ENCODE measurements around the gene HSP90B1. TPM values are rescaled to one million over a fixed set of nuclear protein-coding genes. Genes with fewer than 3 reads are reported as not detected.

Gene HSP90B1
- total RNA-seq, 1 donor from 2014 or later = 346 TPM

DNA sequence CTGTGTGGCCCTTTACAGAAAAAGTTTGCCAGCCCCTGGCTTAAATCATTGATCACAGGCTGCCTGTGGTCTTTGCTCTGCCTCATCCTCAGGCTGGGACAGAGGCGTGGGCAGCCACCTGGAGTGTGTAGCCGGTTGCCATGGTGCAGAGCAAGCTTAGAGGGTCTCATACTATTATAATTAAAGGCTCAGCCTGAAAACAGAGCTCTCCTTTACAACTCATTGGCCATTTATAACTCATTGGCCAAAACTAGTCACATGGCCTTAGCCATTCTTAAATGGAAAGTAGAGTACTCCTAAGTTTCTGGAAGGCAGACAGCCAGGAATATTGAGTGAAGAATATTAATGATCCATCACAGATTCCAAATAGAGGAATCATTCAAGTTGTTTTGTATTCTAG is 3.0 kb downstream of the HSP90B1 start:
- Mint-ChIP-seq H3K27me3 (no peaks in the 10 kb centered on the region), H3K9me3 (no peaks in the 10 kb centered on the region), H3K4me3 (no peak overlapping the region), H3K27ac (no peak overlapping the region), H3K4me1 (peaks cover 65% of the 10 kb centered on the region), H3K36me3 (ENCODE audit: low read depth) (peaks cover 84% of the 10 kb centered on the region)
- TF ChIP-seq, protein P1, sequence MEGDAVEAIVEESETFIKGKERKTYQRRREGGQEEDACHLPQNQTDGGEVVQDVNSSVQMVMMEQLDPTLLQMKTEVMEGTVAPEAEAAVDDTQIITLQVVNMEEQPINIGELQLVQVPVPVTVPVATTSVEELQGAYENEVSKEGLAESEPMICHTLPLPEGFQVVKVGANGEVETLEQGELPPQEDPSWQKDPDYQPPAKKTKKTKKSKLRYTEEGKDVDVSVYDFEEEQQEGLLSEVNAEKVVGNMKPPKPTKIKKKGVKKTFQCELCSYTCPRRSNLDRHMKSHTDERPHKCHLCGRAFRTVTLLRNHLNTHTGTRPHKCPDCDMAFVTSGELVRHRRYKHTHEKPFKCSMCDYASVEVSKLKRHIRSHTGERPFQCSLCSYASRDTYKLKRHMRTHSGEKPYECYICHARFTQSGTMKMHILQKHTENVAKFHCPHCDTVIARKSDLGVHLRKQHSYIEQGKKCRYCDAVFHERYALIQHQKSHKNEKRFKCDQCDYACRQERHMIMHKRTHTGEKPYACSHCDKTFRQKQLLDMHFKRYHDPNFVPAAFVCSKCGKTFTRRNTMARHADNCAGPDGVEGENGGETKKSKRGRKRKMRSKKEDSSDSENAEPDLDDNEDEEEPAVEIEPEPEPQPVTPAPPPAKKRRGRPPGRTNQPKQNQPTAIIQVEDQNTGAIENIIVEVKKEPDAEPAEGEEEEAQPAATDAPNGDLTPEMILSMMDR (IDR thresholded peaks at IDR 0.05) = no peak
- intact Hi-C loops (cut with micrococcal nuclease) = no loop called here
- DNase-seq (no peak), ATAC-seq (ENCODE audit: low read depth) (no peak)
- CTCF ChIA-PET = no interaction called here
- POLR2A ChIA-PET = no interaction called here

DNA sequence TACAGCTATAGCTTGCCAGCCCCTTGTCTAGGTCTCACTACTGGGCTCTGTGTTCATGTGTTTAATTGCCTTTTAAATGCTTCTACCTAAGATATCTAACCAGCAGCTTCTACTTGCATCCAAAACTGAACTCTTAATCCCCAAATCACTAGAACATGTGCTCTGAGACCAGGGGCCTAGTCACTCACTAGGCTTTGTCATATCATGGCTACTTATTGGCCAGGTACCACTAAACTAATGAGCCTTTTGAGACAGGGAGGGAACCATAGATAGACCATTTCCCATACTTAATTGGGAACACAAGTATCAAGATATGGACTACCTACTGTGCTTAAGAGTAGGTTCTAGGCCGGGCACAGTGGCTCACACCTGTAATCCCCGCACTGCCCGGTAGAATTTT is 6.5 kb downstream of the HSP90B1 start:
- H3K4me3 Mint-ChIP-seq = no peak overlapping the region
- TF ChIP-seq, protein P1 (IDR thresholded peaks at IDR 0.05) = no peak
- H3K27me3 Mint-ChIP-seq = no peaks in the 10 kb centered on the region
- intact Hi-C loops (cut with micrococcal nuclease) = no loop called here
- H3K27ac Mint-ChIP-seq = peak overlapping the region; percentile 37
- H3K9me3 Mint-ChIP-seq = no peaks in the 10 kb centered on the region
- peaks cover 43% of the 10 kb centered on the region for H3K4me1 Mint-ChIP-seq
- H3K36me3 Mint-ChIP-seq (ENCODE audit: low read depth) = peaks cover 95% of the 10 kb centered on the region
- no peak for ATAC-seq (ENCODE audit: low read depth)
- POLR2A ChIA-PET = interaction anchor here (0.6 to 0.8 kb wide), 3 partner anchors 20 to 1134 kb away, joined by 3 to 6 read pairs (median 4); a partner anchor contains a TSS
- DNase-seq = no peak
- CTCF ChIA-PET = interaction anchor here (0.7 kb wide), 1 partner anchor 10 kb away, joined by 3 read pairs; no protein-coding TSS in a partner anchor

DNA sequence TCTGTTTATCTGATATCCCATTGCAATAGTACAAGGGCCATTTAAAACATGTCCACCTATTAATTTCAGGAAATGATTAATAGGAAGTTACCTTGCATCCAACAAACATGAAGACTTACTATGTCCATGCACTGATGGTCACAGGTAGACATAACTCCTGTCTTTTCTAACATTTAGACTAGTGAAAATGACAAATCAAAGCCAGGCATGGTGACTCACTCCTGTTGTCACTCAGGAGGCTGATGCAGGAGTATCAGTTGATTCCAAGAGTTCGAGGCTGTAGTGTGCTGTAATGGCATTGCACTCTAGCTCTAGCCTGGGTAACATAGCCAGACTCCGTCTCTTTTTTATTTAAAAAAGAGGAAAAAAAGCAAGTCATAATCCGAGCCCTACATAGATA is 14.8 kb downstream of the HSP90B1 start:
- POLR2A ChIA-PET = interaction anchor here (2.2 kb wide), 1 partner anchor 15 kb away, joined by 10 read pairs; the partner anchor contains the start of gene HSP90B1
- CTCF ChIA-PET = interaction anchor here (1.2 kb wide), 1 partner anchor 164 kb away, joined by 3 read pairs; no protein-coding TSS in a partner anchor
- ATAC-seq (ENCODE audit: low read depth) = no peak
- Mint-ChIP-seq H3K4me3 (no peak overlapping the region), H3K27me3 (no peaks in the 10 kb centered on the region), H3K9me3 (no peaks in the 10 kb centered on the region), H3K27ac (no peak overlapping the region), H3K36me3 (ENCODE audit: low read depth) (peaks cover 96% of the 10 kb centered on the region), H3K4me1 (peaks cover 2% of the 10 kb centered on the region)
- intact Hi-C loops (cut with micrococcal nuclease) = no loop called here
- no peak for DNase-seq
- TF ChIP-seq, protein P1 (IDR thresholded peaks at IDR 0.05) = no peak

DNA sequence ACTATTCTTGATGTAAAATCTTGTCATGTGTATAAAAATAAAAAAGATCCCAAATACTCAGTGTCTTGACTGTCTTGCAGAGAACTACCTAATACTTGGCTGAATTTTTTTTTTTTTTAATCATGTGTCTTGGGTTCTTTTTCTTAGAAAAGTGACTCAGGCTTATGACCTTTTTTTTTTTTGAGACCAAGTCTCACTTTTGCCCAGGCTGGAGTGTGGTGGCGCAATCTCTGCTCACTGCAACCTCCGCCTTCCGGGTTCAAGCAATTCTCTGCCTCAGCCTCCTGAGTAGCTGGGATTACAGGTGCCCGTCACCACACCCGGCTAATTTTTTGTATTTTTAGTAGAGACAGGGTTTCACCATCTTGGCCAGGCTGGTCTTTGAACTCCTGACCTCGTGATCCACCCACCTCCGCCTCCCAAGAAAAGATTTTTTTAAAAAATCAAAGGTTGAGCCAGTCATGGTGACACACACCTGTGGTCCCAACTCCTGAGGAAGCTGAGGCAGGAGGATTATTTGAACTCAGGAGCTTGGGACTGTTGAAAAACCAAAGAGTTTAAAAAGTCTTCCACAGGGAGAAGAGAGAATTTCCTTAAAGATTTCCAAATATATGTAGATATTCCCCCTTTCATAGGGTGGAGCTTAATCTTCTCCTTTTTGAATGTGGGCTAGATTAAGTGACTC is 17.8 kb downstream of the HSP90B1 start:
- CTCF ChIA-PET = no interaction called here
- Mint-ChIP-seq H3K9me3 (no peaks in the 10 kb centered on the region), H3K4me3 (no peak overlapping the region), H3K27ac (no peak overlapping the region), H3K4me1 (no peaks in the 10 kb centered on the region), H3K27me3 (no peaks in the 10 kb centered on the region), H3K36me3 (ENCODE audit: low read depth) (peaks cover 92% of the 10 kb centered on the region)
- no peak for DNase-seq
- POLR2A ChIA-PET = interaction anchor here (1.1 kb wide), 1 partner anchor 9 kb away, joined by 3 read pairs; a partner anchor contains a TSS
- TF ChIP-seq, protein P1 (IDR thresholded peaks at IDR 0.05) = no peak
- intact Hi-C loops (cut with micrococcal nuclease) = no loop called here
- ATAC-seq (ENCODE audit: low read depth) = no peak

DNA sequence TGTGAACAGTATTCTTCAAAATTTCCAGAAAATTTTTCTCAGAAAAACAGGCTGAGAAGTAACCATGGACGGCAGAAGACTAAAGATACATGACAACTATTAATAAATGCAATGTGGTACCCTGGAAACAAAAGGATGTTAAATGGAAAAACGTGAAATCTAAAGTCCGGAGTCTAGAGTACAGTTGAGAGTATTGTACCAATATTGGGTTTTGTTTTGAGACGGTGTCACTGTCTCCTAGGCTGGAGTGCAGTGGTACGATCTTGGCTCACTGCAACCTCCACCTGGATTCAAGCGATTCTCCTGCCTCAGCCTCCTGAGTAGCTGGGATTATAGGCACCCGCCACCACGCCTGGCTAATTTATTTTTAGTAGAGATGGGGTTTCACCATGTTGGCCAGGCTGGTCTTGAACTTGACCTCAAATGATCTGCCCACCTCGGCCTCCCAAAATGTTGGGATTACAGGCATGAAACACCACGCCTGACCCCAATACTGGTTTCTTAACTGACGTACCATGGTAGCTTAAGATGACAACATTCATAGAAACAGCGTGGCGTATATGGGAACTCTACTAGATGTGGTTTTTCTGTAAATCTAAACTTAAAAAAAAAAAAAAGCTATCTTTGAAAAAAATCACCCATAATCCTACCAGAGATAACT is 18.7 kb downstream of the HSP90B1 start:
- ChIA-PET POLR2A (interaction anchor here (1.1 to 1.5 kb wide), 2 partner anchors 17 to 19 kb away, joined by 4 to 19 read pairs; partner anchors contain the start of genes HSP90B1 and TDG), CTCF (no interaction called here)
- no peaks in the 10 kb centered on the region for H3K9me3 Mint-ChIP-seq
- H3K4me3 Mint-ChIP-seq = no peak overlapping the region
- ATAC-seq (ENCODE audit: low read depth) = no peak
- TF ChIP-seq, protein P1 (IDR thresholded peaks at IDR 0.05) = no peak
- DNase-seq = no peak
- intact Hi-C loops (cut with micrococcal nuclease) = no loop called here
- H3K36me3 Mint-ChIP-seq (ENCODE audit: low read depth) = peaks cover 88% of the 10 kb centered on the region
- no peaks in the 10 kb centered on the region for H3K27me3 Mint-ChIP-seq
- H3K27ac Mint-ChIP-seq = no peak overlapping the region
- H3K4me1 Mint-ChIP-seq = no peaks in the 10 kb centered on the region
